Suppressor macrophage (primary cell): ENCODE data around the gene ZBTB7B.

Experiments used
- DNase-seq, 4 experiments: peaks; one replicate each; pipeline ENCODE4 v3.0.0-alpha.2; 2020 to 2022

The ZBTB7B gene

GRCh38 chr1:155005076-155006011 is 2.7 kb downstream of the ZBTB7B start:
- peak in 3 of 4 experiments; percentile 49 to 62 (median 60) for DNase-seq

- peak in 3 of 4 experiments; percentile 73 to 75 (median 74) for DNase-seq
These were observed 4.0 kb downstream of the ZBTB7B start for GRCh38 chr1:155006601-155007101.

GRCh38 chr1:155007251-155007828 is 4.7 kb downstream of the ZBTB7B start:
- DNase-seq = no peak

- peak in 3 of 4 experiments; percentile 32 to 70 (median 62) for DNase-seq
These were observed 5.7 kb downstream of the ZBTB7B start for GRCh38 chr1:155008015-155008941.

- DNase-seq = no peak
These were observed 6.7 kb downstream of the ZBTB7B start for GRCh38 chr1:155009221-155009711.

- no peak for DNase-seq
These were observed 7.1 kb downstream of the ZBTB7B start for GRCh38 chr1:155009742-155010141.

GRCh38 chr1:155010211-155010918 is 7.8 kb downstream of the ZBTB7B start:
- DNase-seq = peak in 3 of 4 experiments; percentile 24 to 49 (median 44)

GRCh38 chr1:155011004-155011416 is 8.4 kb downstream of the ZBTB7B start:
- DNase-seq = no peak

- no peak for DNase-seq
These were observed 8.9 kb downstream of the ZBTB7B start for GRCh38 chr1:155011437-155012025.

- DNase-seq = peak; percentile 75 to 90 (median 84)
These were observed 9.5 kb downstream of the ZBTB7B start for GRCh38 chr1:155012026-155012546.

GRCh38 chr1:155012776-155013602 is 10.4 kb downstream of the ZBTB7B start:
- peak in 3 of 4 experiments; percentile 56 to 63 (median 60) for DNase-seq

- no peak for DNase-seq
These were observed 11.0 kb downstream of the ZBTB7B start for GRCh38 chr1:155013632-155014031.

- no peak for DNase-seq
These were observed 12.3 kb downstream of the ZBTB7B start for GRCh38 chr1:155014709-155015508.

GRCh38 chr1:155015527-155016230 is 13.1 kb downstream of the ZBTB7B start:
- no peak for DNase-seq

- DNase-seq = no peak
These were observed 13.7 kb downstream of the ZBTB7B start for GRCh38 chr1:155016231-155016831.

GRCh38 chr1:155017041-155017945 is 14.7 kb downstream of the ZBTB7B start:
- peak; percentile 80 to 92 (median 86) for DNase-seq

GRCh38 chr1:155017946-155018316 is 15.3 kb downstream of the ZBTB7B start:
- peak in 1 of 4 experiments; percentile 18 for DNase-seq
